ENCODE results near the gene CDX2. TPM values are rescaled to one million over a fixed set of nuclear protein-coding genes. Genes with fewer than 3 reads are reported as not detected.

Gene CDX2
- total and polyA plus RNA-seq, 9 of the 15 experiments (the other 6 are each of a cell fraction or from before 2014, with no cell fraction given): 0.04 TPM; not detected in 8

DNA sequence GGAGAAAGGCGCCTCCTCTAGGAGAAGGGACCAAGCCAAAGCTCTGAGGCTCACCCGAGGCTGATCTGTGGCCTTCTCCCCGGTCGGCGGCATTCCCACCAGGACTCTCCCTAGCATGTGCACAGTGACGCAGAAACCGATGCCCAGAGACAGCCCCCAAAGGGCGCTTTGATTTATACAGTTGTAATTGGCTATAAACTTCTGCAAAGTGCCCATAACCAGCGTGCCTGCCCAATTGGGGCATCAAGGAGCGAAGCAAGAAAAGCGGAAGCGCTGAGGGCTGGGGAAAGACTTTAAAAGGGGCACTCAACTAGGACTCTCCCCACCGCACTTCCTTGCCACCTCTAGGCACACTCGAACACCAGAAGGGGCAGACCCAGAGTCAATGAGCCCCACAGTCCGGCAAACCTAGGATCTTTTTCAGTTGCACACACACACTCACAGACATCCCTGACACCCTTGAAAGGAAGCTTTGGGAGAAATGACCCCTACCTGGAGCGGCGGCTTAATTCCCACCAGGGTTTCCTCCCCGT is 1.8 kb downstream of the CDX2 start (continued):
- TF ChIP-seq PURB (CRISPR knock-in tag; IDR thresholded peaks at IDR 0.05; ENCODE audit: low read depth): no peak
- TF ChIP-seq ZKSCAN1 (IDR thresholded peaks at IDR 0.05; ENCODE audit: low read depth, low read length): no peak
- TF ChIP-seq, protein P1, sequence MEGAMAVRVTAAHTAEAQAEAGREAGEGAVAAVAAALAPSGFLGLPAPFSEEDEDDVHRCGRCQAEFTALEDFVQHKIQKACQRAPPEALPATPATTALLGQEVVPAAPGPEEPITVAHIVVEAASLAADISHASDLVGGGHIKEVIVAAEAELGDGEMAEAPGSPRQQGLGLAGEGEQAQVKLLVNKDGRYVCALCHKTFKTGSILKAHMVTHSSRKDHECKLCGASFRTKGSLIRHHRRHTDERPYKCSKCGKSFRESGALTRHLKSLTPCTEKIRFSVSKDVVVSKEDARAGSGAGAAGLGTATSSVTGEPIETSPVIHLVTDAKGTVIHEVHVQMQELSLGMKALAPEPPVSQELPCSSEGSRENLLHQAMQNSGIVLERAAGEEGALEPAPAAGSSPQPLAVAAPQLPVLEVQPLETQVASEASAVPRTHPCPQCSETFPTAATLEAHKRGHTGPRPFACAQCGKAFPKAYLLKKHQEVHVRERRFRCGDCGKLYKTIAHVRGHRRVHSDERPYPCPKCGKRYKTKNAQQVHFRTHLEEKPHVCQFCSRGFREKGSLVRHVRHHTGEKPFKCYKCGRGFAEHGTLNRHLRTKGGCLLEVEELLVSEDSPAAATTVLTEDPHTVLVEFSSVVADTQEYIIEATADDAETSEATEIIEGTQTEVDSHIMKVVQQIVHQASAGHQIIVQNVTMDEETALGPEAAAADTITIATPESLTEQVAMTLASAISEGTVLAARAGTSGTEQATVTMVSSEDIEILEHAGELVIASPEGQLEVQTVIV (CRISPR knock-in tag; IDR thresholded peaks at IDR 0.05; ENCODE audit: borderline replicate concordance): no peak
- TF ChIP-seq SRF (CRISPR knock-in tag; IDR thresholded peaks at IDR 0.05): no peak
- no peak for TF ChIP-seq NEUROD1 (IDR thresholded peaks at IDR 0.05; ENCODE audit: borderline replicate concordance, low read depth, low read length, partially characterized antibody)
- TF ChIP-seq, protein P2, sequence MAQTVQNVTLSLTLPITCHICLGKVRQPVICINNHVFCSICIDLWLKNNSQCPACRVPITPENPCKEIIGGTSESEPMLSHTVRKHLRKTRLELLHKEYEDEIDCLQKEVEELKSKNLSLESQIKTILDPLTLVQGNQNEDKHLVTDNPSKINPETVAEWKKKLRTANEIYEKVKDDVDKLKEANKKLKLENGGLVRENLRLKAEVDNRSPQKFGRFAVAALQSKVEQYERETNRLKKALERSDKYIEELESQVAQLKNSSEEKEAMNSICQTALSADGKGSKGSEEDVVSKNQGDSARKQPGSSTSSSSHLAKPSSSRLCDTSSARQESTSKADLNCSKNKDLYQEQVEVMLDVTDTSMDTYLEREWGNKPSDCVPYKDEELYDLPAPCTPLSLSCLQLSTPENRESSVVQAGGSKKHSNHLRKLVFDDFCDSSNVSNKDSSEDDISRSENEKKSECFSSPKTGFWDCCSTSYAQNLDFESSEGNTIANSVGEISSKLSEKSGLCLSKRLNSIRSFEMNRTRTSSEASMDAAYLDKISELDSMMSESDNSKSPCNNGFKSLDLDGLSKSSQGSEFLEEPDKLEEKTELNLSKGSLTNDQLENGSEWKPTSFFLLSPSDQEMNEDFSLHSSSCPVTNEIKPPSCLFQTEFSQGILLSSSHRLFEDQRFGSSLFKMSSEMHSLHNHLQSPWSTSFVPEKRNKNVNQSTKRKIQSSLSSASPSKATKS (CRISPR knock-in tag; IDR thresholded peaks at IDR 0.05): no peak
- TF ChIP-seq KDM5B (IDR thresholded peaks at IDR 0.05; ENCODE audit: insufficient replicate concordance, low read depth, low read length): no peak

All from K562 (cell line).